Activated CD8-positive, alpha-beta memory T cell treated with anti-CD3 and anti-CD28 coated beads, Interleukin-2, amount 50 U/mL, for 24 hours (primary cell): Measurements from ENCODE around the gene RMI1.
"Not testable (repeated sequence)": the region's sequence is repeated elsewhere in the genome, so short reads cannot be mapped to it uniquely, and the experiment has no call there.

ENCODE experiments used
- DNase-seq: peaks from one replicate; pipeline ENCODE4 v3.0.0-alpha.2; 2020; ENCODE audit errors: extremely low read depth

RMI1 gene

GRCh38 chr9:83980395-83981125 lies at the start of gene RMI1:
RMI1 (plus strand) TSS chr9:83980805; CDS start chr9:84000987, 20,182 bp downstream.
- DNase-seq = peak; percentile 100

GRCh38 chr9:83930881-83931280 lies 49.7 kb upstream of the RMI1 start:
- DNase-seq = no peak

GRCh38 chr9:83932011-83932410 lies 48.6 kb upstream of the RMI1 start:
- DNase-seq = no peak

- no peak for DNase-seq
Observed at GRCh38 chr9:83932851-83933250, 47.8 kb upstream of the RMI1 start.

GRCh38 chr9:83933790-83934189 lies 46.8 kb upstream of the RMI1 start:
- DNase-seq = no peak

- no peak for DNase-seq
Observed at GRCh38 chr9:83934569-83935275, 45.9 kb upstream of the RMI1 start.

GRCh38 chr9:83935276-83935935 lies 45.2 kb upstream of the RMI1 start:
- DNase-seq = no peak

GRCh38 chr9:83936523-83936922 lies 44.1 kb upstream of the RMI1 start:
- no peak for DNase-seq

- no peak for DNase-seq
Observed at GRCh38 chr9:83937861-83938455, 42.6 kb upstream of the RMI1 start.

- DNase-seq = no peak
Observed at GRCh38 chr9:83940590-83941303, 39.9 kb upstream of the RMI1 start.

GRCh38 chr9:83948096-83948495 lies 32.5 kb upstream of the RMI1 start:
- not testable (repeated sequence) for DNase-seq

GRCh38 chr9:83956086-83956435 lies 24.5 kb upstream of the RMI1 start:
- DNase-seq = no peak

- no peak for DNase-seq
Observed at GRCh38 chr9:83956436-83957247, 24.0 kb upstream of the RMI1 start.

- no peak for DNase-seq
Observed at GRCh38 chr9:83957248-83957513, 23.4 kb upstream of the RMI1 start.

- no peak for DNase-seq
Observed at GRCh38 chr9:83959061-83959460, 21.5 kb upstream of the RMI1 start.

- DNase-seq = no peak
Observed at GRCh38 chr9:83960991-83961390, 19.6 kb upstream of the RMI1 start.

- DNase-seq = no peak
Observed at GRCh38 chr9:83962165-83962564, 18.4 kb upstream of the RMI1 start.

GRCh38 chr9:83964973-83965349 lies 15.6 kb upstream of the RMI1 start:
- no peak for DNase-seq

GRCh38 chr9:83965350-83966208 lies 15.0 kb upstream of the RMI1 start:
- DNase-seq = no peak

GRCh38 chr9:83966209-83966582 lies 14.4 kb upstream of the RMI1 start:
- DNase-seq = no peak
